C4-2B (cell line): ENCODE results near the gene DST.

Experiments
- ZFX ChIP-seq: fragments of 450-650 bp; IDR thresholded peaks from 2 replicates; pipeline ENCODE4 v1.6.1; 2017
- TF ChIP-seq, protein P1 (sequence below): fragments of 450-650 bp; conservative IDR thresholded peaks from 2 replicates; pipeline ENCODE4 v1.5.1; 2017; ENCODE audit warnings: mild to moderate bottlenecking

DNA sequence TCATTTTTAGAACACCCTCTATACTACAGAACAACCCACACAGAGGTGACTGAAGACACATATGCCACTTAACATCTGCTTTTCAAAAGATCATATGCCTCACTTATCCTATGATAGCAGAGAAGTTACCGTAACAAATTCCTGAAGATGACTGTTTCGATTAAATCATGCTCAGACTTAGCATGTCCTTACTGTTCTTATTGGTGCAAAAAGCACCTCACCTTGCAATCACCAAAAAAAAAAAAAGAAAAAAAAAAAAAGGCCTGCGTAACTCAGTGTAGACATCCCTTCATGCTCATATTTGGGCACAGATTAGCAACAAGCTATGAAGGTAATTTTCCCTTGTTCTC, 17.7 kb upstream of the DST start:
- TF ChIP-seq, protein P1, sequence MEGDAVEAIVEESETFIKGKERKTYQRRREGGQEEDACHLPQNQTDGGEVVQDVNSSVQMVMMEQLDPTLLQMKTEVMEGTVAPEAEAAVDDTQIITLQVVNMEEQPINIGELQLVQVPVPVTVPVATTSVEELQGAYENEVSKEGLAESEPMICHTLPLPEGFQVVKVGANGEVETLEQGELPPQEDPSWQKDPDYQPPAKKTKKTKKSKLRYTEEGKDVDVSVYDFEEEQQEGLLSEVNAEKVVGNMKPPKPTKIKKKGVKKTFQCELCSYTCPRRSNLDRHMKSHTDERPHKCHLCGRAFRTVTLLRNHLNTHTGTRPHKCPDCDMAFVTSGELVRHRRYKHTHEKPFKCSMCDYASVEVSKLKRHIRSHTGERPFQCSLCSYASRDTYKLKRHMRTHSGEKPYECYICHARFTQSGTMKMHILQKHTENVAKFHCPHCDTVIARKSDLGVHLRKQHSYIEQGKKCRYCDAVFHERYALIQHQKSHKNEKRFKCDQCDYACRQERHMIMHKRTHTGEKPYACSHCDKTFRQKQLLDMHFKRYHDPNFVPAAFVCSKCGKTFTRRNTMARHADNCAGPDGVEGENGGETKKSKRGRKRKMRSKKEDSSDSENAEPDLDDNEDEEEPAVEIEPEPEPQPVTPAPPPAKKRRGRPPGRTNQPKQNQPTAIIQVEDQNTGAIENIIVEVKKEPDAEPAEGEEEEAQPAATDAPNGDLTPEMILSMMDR, result no peak
- no peak for TF ChIP-seq ZFX
